Esophagus squamous epithelium (tissue), 4 donors: ENCODE data around the gene MYL3.

Experiments used
- CTCF ChIP-seq, 6 experiments: fragments of 450-650 bp in 4 of 6; fragments of 200-600 bp in 2 of 6; sonication (generic) in 2 of 6; IDR thresholded peaks; one replicate each; pipeline ENCODE4 v1.5.1; 2016 to 2019; ENCODE audit warnings: antibody characterized with exemption in 6 of 6, mild to moderate bottlenecking in 4 of 6, moderate library complexity in 4 of 6
- POLR2A ChIP-seq, 4 donors: fragments of 450-650 bp; IDR thresholded peaks; one replicate each; pipeline ENCODE4 v1.6.1; 2017; ENCODE audit warnings: antibody characterized with exemption in 4 of 4, mild to moderate bottlenecking in 4 of 4, moderate library complexity in 3 of 4

- TF ChIP-seq POLR2A (IDR thresholded peaks at IDR 0.05) (no peak), CTCF (IDR thresholded peaks at IDR 0.05) (no peak)
Observed at GRCh38 chr3:46866032-46866595, 2.9 kb upstream of the MYL3 start.
